NCI-H2227 treated with DMSO at 0.1 percent for 48 hours (cell line): Measurements from ENCODE around the gene LY6G5C.
A peak's percentile ranks its signal among the peaks of the same experiment; 100 is the strongest.

Experiments used
- DNase-seq: peaks from one replicate; lab custom pipeline; 2025; lab: John Stamatoyannopoulos, UW

Gene LY6G5C

GRCh38 chr6:31691078-31691463 is 10.2 kb upstream of the LY6G5C start:
- no peak for DNase-seq

GRCh38 chr6:31690231-31691077 is 9.6 kb upstream of the LY6G5C start:
- DNase-seq, result no peak

- no peak for DNase-seq
Observed at GRCh38 chr6:31689249-31690110, 8.6 kb upstream of the LY6G5C start.

GRCh38 chr6:31687860-31688693 is 7.2 kb upstream of the LY6G5C start:
- DNase-seq, result no peak

- no peak for DNase-seq
Observed at GRCh38 chr6:31687321-31687720, 6.5 kb upstream of the LY6G5C start.

GRCh38 chr6:31686483-31686882 is 5.6 kb upstream of the LY6G5C start:
- no peak for DNase-seq

- DNase-seq, result no peak
Observed at GRCh38 chr6:31683591-31683990, 2.7 kb upstream of the LY6G5C start.

- no peak for DNase-seq
Observed at GRCh38 chr6:31681135-31681671, 336 bp upstream of the LY6G5C start.

GRCh38 chr6:31677955-31678354 is 2.9 kb downstream of the LY6G5C start:
- DNase-seq, result no peak

GRCh38 chr6:31676904-31677303 is 4.0 kb downstream of the LY6G5C start:
- no peak for DNase-seq

GRCh38 chr6:31676322-31676903 is 4.5 kb downstream of the LY6G5C start:
- DNase-seq, result no peak

- no peak for DNase-seq
Observed at GRCh38 chr6:31669676-31670075, 11.2 kb downstream of the LY6G5C start, which contains the start of gene LY6G5B. TSS of gene LY6G5B (plus strand) at chr6:31669976. CDS start at chr6:31670951, 975 bp downstream.

GRCh38 chr6:31666337-31666965 is 14.4 kb downstream of the LY6G5C start:
- DNase-seq, result no peak

GRCh38 chr6:31665501-31666336 is 15.1 kb downstream of the LY6G5C start, which contains the start of gene CSNK2B:
TSS of gene CSNK2B (plus strand) at chr6:31666080. CDS start at chr6:31666832, 752 bp downstream.
- DNase-seq, result peak; percentile 98

GRCh38 chr6:31664790-31665500 is 15.9 kb downstream of the LY6G5C start, which contains the start of gene GPANK1:
TSS of gene GPANK1 (minus strand) at chr6:31664997. CDS start at chr6:31664478, 519 bp downstream.
- peak; percentile 95 for DNase-seq

GRCh38 chr6:31663961-31664789 is 16.7 kb downstream of the LY6G5C start:
- no peak for DNase-seq

- DNase-seq, result no peak
Observed at GRCh38 chr6:31663126-31663960, 17.5 kb downstream of the LY6G5C start.
